ENCODE measurements around the gene CXCL14.
A peak's percentile ranks its signal among the peaks of the same experiment; 100 is the strongest.

Gene CXCL14

DNA sequence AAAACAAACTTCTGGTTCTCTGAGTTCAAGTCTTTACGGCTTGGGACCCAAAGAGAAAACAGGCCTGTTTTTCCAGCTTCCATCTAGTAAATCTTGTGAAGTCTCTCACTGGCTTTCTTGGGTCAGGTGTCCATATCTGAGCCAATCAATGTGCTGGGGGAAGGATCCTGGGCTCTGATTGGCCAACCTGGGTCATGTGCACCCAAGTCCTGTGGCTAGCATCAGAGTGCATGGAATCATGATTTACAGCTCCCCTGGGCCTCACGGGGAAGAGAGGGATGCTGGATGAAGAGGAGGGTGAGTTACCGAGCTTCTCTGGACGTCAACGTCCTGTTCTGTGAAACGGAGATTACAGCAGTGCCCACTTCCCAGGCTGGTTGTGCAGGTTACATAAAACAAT, 19.4 kb downstream of the CXCL14 start:
- TF ChIP-seq, protein P1, sequence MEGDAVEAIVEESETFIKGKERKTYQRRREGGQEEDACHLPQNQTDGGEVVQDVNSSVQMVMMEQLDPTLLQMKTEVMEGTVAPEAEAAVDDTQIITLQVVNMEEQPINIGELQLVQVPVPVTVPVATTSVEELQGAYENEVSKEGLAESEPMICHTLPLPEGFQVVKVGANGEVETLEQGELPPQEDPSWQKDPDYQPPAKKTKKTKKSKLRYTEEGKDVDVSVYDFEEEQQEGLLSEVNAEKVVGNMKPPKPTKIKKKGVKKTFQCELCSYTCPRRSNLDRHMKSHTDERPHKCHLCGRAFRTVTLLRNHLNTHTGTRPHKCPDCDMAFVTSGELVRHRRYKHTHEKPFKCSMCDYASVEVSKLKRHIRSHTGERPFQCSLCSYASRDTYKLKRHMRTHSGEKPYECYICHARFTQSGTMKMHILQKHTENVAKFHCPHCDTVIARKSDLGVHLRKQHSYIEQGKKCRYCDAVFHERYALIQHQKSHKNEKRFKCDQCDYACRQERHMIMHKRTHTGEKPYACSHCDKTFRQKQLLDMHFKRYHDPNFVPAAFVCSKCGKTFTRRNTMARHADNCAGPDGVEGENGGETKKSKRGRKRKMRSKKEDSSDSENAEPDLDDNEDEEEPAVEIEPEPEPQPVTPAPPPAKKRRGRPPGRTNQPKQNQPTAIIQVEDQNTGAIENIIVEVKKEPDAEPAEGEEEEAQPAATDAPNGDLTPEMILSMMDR (IDR thresholded peaks at IDR 0.05; ENCODE audit: insufficient read depth, low read depth, low read length, missing control alignments) = no peak
- H3K4me3 ChIP-seq (ENCODE audit: low read depth, low read length) = no peak overlapping the region
- peak; percentile 30 for DNase-seq (ENCODE audit: low read depth)

DNA sequence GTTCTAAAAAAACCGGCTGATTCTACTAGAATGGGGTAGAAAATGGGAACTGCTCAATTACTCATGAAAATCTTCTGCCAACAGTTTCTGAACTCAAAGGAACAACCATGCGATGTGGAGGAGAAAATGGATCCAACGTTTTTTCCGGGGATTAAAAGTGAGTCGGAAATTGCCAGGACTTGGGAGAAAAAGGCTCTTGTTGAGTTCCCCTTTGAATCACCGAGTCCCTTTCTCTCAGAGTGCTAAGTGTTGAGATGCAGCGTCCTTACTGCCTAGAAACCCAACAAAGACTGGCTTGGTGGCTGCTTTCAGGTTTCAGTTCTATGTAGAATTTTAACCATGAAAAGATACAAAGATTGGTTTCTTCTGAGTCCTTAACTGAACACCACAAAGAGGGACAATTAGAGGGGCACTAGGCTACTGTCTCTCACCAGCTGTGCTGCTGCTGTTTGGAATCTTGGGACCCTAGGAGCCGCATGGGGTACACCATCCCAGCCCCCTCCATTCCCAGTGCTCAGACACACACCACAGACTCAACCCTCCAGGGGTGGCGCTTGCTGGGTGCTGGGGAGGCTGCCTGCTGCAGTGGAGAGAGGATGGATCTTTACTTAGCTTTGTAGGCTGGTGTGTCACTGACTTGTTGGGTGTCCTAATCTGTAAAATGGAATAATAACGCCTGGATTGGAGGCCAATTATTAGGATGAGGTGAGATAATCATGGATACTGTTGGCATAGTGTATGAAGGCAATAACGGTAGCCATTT, 21.5 kb downstream of the CXCL14 start:
- TF ChIP-seq, protein P1 (IDR thresholded peaks at IDR 0.05; ENCODE audit: insufficient read depth, low read depth, low read length, missing control alignments) = no peak
- no peak overlapping the region for H3K4me3 ChIP-seq (ENCODE audit: low read depth, low read length)
- no peak for DNase-seq (ENCODE audit: low read depth)

DNA sequence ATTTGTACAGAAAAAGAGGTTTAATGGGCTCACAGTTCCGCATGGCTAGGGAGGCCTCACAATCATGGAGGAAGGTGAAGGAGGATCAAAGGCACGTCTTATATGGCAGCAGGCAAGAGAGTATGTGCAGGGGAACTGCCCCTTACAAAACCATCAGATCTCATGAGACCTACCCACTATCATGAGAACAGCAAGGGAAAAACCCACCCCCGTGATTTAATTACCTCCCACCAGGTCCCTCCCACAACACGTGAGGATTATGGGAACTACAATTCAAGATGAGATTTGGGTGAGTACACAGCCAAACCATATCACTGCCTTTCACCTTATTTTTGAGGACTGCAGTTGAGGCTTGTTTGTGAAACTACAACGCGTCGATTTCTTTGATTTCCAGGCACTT, 22.2 kb downstream of the CXCL14 start:
- no peak overlapping the region for H3K4me3 ChIP-seq (ENCODE audit: low read depth, low read length)
- TF ChIP-seq, protein P1 (IDR thresholded peaks at IDR 0.05; ENCODE audit: insufficient read depth, low read depth, low read length, missing control alignments) = no peak
- no peak for DNase-seq (ENCODE audit: low read depth)

DNA sequence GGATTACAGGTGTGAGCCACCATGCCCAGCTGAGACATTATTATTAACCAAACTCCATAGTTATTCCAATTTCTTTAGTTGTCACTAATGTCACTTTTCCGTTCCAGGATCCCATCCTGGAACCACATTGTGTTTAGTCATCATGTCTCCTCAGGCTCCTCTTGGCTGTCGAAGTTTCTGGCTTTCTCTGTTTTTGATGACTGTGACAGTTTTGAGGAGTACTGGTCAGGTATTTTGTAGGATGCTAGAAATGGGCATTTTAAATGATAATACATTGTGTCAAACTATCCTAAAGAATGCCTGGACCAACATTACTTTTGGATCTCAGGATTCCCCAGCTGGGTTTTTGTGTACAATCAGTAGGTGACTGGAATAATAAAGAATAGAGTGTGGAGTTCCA, 23.3 kb downstream of the CXCL14 start:
- TF ChIP-seq, protein P1 (IDR thresholded peaks at IDR 0.05; ENCODE audit: insufficient read depth, low read depth, low read length, missing control alignments) = no peak
- no peak for DNase-seq (ENCODE audit: low read depth)
- H3K4me3 ChIP-seq (ENCODE audit: low read depth, low read length) = no peak overlapping the region

DNA sequence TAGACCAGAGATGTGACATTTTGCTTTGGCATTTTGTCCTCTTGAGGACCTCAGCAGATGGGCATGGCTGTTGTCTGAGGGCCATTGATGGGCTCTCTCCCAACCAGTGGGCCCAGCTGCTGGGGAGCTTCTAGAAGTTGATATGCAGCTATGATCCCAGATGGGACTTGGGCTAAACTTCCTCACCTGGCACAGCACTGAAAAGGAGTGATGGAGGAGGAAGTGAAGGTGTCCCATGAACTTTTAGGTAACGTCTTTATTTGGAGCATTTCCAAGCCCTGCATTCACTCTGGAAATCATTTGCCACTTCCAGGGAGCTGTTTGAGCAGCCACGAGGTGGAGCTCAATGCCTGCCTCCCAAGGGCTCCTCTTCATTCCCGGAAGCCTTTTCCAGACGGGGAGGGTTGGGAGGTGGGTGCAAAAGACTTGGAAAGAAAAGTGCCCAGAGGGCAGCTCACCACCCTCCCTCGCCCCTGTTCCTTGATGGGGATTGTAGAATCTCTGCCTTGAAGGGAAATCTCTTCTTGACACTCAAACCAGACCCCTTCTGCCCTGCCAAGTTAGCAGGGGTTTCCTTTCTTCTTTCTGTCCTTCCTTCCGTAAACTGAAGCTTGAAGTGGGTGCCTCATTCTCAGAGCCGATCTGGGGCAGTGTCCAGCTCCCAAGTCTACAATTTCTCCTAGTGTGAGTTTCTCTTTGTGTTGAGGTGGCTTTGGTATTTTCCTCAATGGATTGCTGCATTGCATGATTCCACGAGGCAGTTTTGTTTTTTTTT, 24.9 kb downstream of the CXCL14 start:
- TF ChIP-seq, protein P1 (IDR thresholded peaks at IDR 0.05; ENCODE audit: insufficient read depth, low read depth, low read length, missing control alignments) = no peak
- H3K4me3 ChIP-seq (ENCODE audit: low read depth, low read length) = no peak overlapping the region
- no peak for DNase-seq (ENCODE audit: low read depth)

DNA sequence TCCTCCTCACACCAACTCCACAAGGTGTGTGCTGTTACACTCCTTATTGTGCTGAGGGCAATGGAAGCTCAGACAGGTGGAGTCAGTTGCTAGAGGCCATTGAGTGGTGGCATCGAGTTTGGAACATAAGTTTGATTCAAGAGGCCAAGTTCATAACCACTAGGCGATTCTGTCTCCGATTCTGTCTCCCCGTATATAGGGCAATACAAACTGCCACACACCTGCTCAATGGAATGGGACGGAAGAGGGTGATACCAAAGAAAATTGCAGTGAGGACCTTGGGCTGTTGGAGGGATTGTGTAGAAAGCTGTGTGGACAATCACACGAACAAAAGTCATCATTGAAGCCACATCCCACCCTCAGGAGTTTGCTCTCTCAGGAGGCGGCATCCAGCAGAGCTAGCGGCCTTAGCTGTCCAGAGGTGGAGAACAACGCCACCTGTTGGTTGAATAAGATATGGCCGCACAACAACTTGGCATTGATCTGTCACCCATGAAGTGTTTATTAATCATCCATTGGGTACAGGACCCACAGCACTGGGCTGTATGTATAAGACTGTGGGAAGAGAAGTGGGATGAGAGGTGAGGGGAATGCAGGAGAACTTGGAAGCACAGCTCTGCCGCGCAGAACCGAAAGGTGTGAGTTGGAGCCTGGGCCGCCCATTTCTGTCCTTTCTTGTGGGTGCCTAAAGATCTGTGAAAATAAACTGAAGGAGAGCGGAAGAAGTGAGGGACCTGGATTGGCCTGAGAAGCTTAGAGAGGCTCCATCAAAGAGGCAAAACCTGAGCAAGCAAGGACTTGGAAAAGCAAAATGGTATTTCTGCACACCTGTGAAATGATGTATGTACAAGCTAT, 27.0 kb downstream of the CXCL14 start:
- TF ChIP-seq, protein P1 (IDR thresholded peaks at IDR 0.05; ENCODE audit: insufficient read depth, low read depth, low read length, missing control alignments) = peak; percentile 76
- no peak overlapping the region for H3K4me3 ChIP-seq (ENCODE audit: low read depth, low read length)
- peak; percentile 77 for DNase-seq (ENCODE audit: low read depth)

All from GM12865 (cell line).